ENCODE data around the gene NCAPD3.

Gene NCAPD3

DNA sequence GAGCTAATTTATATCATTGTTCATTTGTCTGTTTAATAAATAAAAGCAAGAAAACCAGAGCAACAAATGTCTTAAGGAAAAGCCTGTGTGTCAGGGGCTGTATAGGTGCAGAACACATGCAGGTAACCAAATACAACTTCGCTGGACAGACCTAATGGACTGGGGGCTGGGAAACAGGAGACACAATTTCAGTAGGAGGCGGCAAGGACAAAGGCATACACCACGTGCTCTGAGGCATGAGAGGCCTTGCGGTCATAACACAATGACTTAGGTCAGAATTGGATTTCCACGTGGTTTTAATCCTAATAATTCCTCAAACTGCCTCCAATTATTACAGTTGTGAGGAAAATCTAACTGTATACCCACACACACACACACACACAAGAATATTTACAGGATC is 43.7 kb upstream of the NCAPD3 start:
- TF ChIP-seq FOXP2 (optimal IDR thresholded peaks at IDR 0.05; ENCODE audit: control extremely low read depth, extremely low read length, insufficient read depth) (no peak), POLR2AphosphoS5 (IDR thresholded peaks at IDR 0.05; ENCODE audit: borderline replicate concordance, low read depth, low read length) (no peak), EZH2 (IDR thresholded peaks at IDR 0.05) (no peak)
- Histone ChIP-seq H3K36me3 (ENCODE audit: insufficient read depth, low read length) (peaks cover 4% of the 10 kb centered on the region; the same call in 1 of the 2 replicates), H3K27ac (0 out of 2 replicates have a peak overlapping the region, but pooled peaks have one; percentile 77), H3K9me3 (ENCODE audit: low read depth, low read length) (no peaks in the 10 kb centered on the region), H3K4me3 (no peak overlapping the region), H3K9ac (ENCODE audit: insufficient read length) (no peak overlapping the region)
- no peak for DNase-seq (ENCODE audit: low read depth, low spot score)

DNA sequence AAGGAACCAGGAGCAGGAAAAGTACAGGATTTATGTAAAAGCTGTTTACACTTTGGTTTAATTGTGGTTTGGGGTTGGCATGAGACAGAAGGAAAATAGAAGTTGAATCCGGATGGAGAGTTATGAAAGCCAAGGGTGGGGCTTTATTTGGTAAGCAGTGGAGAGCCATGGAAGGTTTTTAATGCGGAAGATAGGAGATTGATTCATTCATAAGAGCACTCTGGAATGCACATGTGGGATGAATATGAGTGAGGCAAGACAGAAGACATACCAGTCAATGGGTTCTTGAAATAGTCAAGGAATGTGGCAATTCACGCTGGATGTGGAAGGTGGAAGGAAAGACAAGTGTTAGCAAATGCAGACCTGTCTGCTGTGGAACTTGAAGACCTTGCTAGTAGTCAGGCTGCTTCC is 43.1 kb upstream of the NCAPD3 start:
- Histone ChIP-seq H3K4me3 (peak overlapping the region; percentile 26; the same call in 1 of the 2 replicates), H3K27ac (peak overlapping the region; percentile 77), H3K9me3 (ENCODE audit: low read depth, low read length) (no peaks in the 10 kb centered on the region), H3K36me3 (ENCODE audit: insufficient read depth, low read length) (peaks cover 9% of the 10 kb centered on the region; the same call in 1 of the 2 replicates), H3K9ac (ENCODE audit: insufficient read length) (no peak overlapping the region)
- peak; percentile 55 for DNase-seq (ENCODE audit: low read depth, low spot score)
- TF ChIP-seq FOXP2 (optimal IDR thresholded peaks at IDR 0.05; ENCODE audit: control extremely low read depth, extremely low read length, insufficient read depth) (no peak), EZH2 (IDR thresholded peaks at IDR 0.05) (no peak), POLR2AphosphoS5 (IDR thresholded peaks at IDR 0.05; ENCODE audit: borderline replicate concordance, low read depth, low read length) (no peak)

DNA sequence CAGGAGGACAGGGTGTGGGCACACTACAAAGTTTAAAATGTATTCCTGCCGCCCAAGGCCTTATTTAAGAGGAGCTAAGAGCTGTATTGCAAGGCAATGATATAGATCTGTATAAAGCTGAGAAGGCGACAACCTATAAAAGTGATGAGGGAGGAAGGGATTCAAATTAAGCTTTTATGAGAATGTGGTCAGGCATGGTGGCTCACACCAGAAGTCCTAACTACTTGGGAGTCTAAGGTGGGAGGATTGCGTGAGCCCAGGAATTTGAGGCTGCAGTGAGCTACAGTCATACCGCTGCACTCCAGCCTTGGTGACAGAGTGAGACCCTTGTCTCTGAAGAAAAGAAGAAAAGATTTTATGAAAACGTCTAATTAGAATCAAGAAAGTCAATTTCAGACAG is 42.7 kb upstream of the NCAPD3 start:
- Histone ChIP-seq H3K9ac (ENCODE audit: insufficient read length) (no peak overlapping the region), H3K27ac (peak overlapping the region; percentile 77), H3K36me3 (ENCODE audit: insufficient read depth, low read length) (peaks cover 13% of the 10 kb centered on the region; the same call in 1 of the 2 replicates), H3K9me3 (ENCODE audit: low read depth, low read length) (no peaks in the 10 kb centered on the region), H3K4me3 (peak overlapping the region; percentile 26; the same call in 1 of the 2 replicates)
- TF ChIP-seq POLR2AphosphoS5 (IDR thresholded peaks at IDR 0.05; ENCODE audit: borderline replicate concordance, low read depth, low read length): no peak
- TF ChIP-seq FOXP2 (optimal IDR thresholded peaks at IDR 0.05; ENCODE audit: control extremely low read depth, extremely low read length, insufficient read depth): no peak
- TF ChIP-seq EZH2 (IDR thresholded peaks at IDR 0.05): no peak
- DNase-seq (ENCODE audit: low read depth, low spot score): no peak

DNA sequence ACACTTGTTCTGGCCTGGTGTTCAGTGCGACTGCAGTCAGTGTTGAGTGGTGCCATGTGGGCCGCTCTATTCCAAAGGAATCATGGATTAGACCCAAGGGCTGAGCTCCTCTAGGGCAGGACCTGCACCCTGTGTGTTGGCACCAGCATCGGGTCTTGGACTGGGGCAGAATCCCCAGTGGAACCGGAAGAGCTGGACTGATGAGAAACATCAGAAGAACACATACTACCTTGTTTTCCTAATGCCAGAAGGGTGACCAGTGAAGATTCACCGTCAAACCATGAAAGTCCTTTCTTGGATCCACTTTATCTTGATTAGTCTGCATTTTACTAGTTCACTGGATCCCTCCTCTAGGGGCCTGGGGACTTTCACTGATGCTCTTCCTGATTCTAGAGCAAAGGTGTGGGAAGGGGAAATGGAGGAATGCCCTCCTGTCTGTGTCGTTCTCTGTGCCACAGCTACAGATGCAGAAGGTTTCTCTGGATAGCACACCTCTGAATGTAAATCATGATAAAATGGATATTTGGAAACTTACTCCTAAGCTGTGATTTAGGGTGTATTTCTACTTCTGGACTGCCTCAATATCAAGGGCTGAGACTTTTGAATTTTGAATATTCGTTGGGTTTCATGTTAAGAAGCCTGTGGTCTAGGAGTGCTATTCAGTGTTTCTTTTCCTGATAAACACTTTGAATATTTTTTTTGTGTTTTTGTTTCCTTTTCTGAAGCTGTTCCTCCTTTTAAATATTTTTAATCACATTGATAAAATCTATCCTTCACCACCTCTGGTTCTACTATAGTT is 41.4 kb upstream of the NCAPD3 start:
- H3K9ac ChIP-seq (ENCODE audit: insufficient read length): no peak overlapping the region
- peaks cover 22% of the 10 kb centered on the region; the same call in 1 of the 2 replicates for H3K36me3 ChIP-seq (ENCODE audit: insufficient read depth, low read length)
- no peak for DNase-seq (ENCODE audit: low read depth, low spot score)
- TF ChIP-seq POLR2AphosphoS5 (IDR thresholded peaks at IDR 0.05; ENCODE audit: borderline replicate concordance, low read depth, low read length): no peak
- no peak for TF ChIP-seq FOXP2 (optimal IDR thresholded peaks at IDR 0.05; ENCODE audit: control extremely low read depth, extremely low read length, insufficient read depth)
- TF ChIP-seq EZH2 (IDR thresholded peaks at IDR 0.05): no peak
- no peaks in the 10 kb centered on the region for H3K9me3 ChIP-seq (ENCODE audit: low read depth, low read length)
- H3K4me3 ChIP-seq: no peak overlapping the region
- H3K27ac ChIP-seq: no peak overlapping the region

DNA sequence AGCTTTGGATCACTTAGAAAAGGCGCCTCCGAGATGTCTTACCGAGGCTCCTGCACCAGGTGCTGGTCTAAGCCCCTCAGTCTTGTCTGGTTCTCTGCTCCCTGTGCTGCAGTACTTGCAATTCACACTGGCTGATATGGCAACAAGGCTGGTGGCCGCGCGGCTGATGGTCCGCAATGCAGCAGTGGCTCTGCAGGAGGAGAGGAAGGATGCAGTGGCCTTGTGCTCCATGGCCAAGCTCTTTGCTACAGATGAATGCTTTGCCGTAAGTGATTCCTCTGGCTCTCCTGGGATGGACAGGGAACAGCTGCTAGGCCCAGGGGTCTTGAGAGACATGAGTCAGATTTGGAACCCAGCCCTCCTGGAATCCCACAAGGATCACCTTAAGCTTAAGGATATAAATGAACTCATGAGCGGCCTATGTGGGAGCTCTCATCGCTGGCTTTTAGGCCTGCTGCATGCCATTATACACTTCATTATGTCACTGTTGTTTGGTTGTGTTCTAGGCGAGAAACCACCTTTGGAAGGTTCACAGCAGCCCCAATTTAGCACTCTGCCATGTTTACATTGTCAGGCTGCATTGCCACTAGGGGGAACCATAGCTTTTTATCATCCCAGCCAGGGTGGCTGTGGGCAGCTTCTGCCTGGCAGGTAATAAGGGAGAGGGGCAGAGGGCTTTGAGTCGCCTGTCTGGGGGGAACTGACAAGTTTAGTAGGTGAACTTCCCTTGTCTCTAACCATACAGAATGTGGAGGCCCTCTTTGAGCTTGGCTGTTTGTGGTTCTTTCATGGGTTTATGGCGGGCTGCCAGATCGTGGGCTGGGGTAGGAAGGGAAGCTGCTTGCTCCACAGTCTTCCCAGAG is 38.1 kb upstream of the NCAPD3 start:
- TF ChIP-seq EZH2 (IDR thresholded peaks at IDR 0.05) (no peak), FOXP2 (optimal IDR thresholded peaks at IDR 0.05; ENCODE audit: control extremely low read depth, extremely low read length, insufficient read depth) (peak; percentile 5)
- H3K36me3 ChIP-seq (ENCODE audit: insufficient read depth, low read length): peaks cover 40% of the 10 kb centered on the region; the same call in 1 of the 2 replicates
- no peak for DNase-seq (ENCODE audit: low read depth, low spot score)
- H3K27ac ChIP-seq: no peak overlapping the region
- no peak overlapping the region for H3K9ac ChIP-seq (ENCODE audit: insufficient read length)
- no peaks in the 10 kb centered on the region for H3K9me3 ChIP-seq (ENCODE audit: low read depth, low read length)
- H3K4me3 ChIP-seq: no peak overlapping the region

DNA sequence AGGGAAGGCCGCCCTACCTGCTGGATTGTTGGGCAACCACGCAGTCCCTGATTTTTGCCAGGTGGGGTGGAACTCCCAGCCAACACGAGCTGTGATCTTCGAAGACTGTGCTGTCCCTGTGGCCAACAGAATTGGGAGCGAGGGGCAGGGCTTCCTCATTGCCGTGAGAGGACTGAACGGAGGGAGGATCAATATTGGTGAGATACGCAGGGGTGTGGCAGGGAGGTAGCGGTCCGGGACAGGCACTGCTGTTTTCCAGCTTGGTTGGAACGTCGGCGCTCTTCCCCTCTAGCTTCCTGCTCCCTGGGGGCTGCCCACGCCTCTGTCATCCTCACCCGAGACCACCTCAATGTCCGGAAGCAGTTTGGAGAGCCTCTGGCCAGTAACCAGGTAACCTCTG is 37.2 kb upstream of the NCAPD3 start:
- H3K36me3 ChIP-seq (ENCODE audit: insufficient read depth, low read length): peaks cover 43% of the 10 kb centered on the region; the same call in 1 of the 2 replicates
- no peak for DNase-seq (ENCODE audit: low read depth, low spot score)
- H3K27ac ChIP-seq: no peak overlapping the region
- no peaks in the 10 kb centered on the region for H3K9me3 ChIP-seq (ENCODE audit: low read depth, low read length)
- H3K4me3 ChIP-seq: no peak overlapping the region
- H3K9ac ChIP-seq (ENCODE audit: insufficient read length): no peak overlapping the region
- no peak for TF ChIP-seq POLR2AphosphoS5 (IDR thresholded peaks at IDR 0.05; ENCODE audit: borderline replicate concordance, low read depth, low read length)
- TF ChIP-seq FOXP2 (optimal IDR thresholded peaks at IDR 0.05; ENCODE audit: control extremely low read depth, extremely low read length, insufficient read depth): no peak
- TF ChIP-seq EZH2 (IDR thresholded peaks at IDR 0.05): no peak

DNA sequence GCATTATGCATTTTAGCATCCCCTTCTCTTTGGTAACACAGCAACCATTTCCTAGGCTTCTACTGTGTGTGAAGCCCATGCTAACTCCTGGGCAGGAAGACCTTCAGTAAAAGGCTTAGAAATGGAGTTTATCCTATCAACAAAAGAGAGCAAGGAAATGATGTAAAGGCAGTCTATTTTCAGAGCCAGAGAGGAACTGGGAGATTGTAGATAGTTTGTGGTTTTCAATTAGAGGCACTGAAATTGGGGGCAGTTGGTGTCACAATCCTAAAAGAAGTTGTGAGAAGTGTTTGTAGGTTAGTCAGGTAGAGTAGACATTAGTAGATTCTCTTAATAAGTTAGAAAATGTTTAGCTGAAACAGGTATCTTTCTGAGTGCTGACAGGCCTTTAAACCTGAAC is 36.7 kb upstream of the NCAPD3 start:
- H3K4me3 ChIP-seq: no peak overlapping the region

DNA sequence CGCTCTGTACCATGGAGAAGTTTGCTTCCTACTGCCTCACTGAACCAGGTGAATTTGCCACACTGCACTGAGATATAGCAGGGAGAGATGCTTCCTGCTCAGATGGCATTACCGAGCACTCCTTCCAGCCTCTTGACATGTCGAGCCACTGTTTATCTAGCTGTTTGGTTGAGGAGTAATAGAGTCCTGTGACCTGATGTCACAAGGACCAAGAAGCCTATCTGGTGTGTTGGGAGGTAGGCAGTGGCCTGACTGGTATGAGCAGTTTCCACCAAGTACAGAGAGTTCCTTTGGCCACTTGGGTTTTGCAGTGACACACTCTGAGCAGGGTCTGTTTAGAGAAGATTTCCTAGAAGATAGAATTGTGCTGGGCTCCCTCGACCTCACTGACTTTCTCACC is 34.8 kb upstream of the NCAPD3 start:
- H3K27ac ChIP-seq: no peak overlapping the region
- no peaks in the 10 kb centered on the region for H3K9me3 ChIP-seq (ENCODE audit: low read depth, low read length)
- H3K9ac ChIP-seq (ENCODE audit: insufficient read length): no peak overlapping the region
- H3K4me3 ChIP-seq: no peak overlapping the region
- H3K36me3 ChIP-seq (ENCODE audit: insufficient read depth, low read length): peaks cover 43% of the 10 kb centered on the region; the same call in 1 of the 2 replicates
- no peak for DNase-seq (ENCODE audit: low read depth, low spot score)
- no peak for TF ChIP-seq EZH2 (IDR thresholded peaks at IDR 0.05)
- TF ChIP-seq POLR2AphosphoS5 (IDR thresholded peaks at IDR 0.05; ENCODE audit: borderline replicate concordance, low read depth, low read length): no peak
- no peak for TF ChIP-seq FOXP2 (optimal IDR thresholded peaks at IDR 0.05; ENCODE audit: control extremely low read depth, extremely low read length, insufficient read depth)

More for the DNA sequence above, 36.7 kb upstream of the NCAPD3 start:
- Histone ChIP-seq H3K9me3 (ENCODE audit: low read depth, low read length) (no peaks in the 10 kb centered on the region), H3K27ac (no peak overlapping the region), H3K36me3 (ENCODE audit: insufficient read depth, low read length) (peaks cover 43% of the 10 kb centered on the region; the same call in 1 of the 2 replicates), H3K9ac (ENCODE audit: insufficient read length) (no peak overlapping the region)
- no peak for DNase-seq (ENCODE audit: low read depth, low spot score)
- TF ChIP-seq FOXP2 (optimal IDR thresholded peaks at IDR 0.05; ENCODE audit: control extremely low read depth, extremely low read length, insufficient read depth) (no peak), POLR2AphosphoS5 (IDR thresholded peaks at IDR 0.05; ENCODE audit: borderline replicate concordance, low read depth, low read length) (no peak), EZH2 (IDR thresholded peaks at IDR 0.05) (no peak)
